Activated T-helper 2 cell treated with anti-CD3 and anti-CD28 coated beads, Interferon-gamma antibody, Interleukin-2, Interleukin-4, amounts not matched to agents 10 μg/mL and 5 μg/mL and 100 μg/mL, durations not matched to agents 14 hours and 24 hours and 36 hours (primary cell): ENCODE measurements around the gene ZNF346. TPM values are rescaled to one million over a fixed set of nuclear protein-coding genes. Genes with fewer than 3 reads are reported as not detected.

Experiments
- DNase-seq: peaks from one replicate; pipeline ENCODE4 v3.0.0; 2021; ENCODE audit warnings: low spot score
- H3K27ac Mint-ChIP-seq: one replicate; pipeline ENCODE4 v1.8.0; 2021; ENCODE audit warnings: mixed read lengths
- H3K27me3 Mint-ChIP-seq: one replicate; pipeline ENCODE4 v1.8.0; 2021; ENCODE audit warnings: low read depth, mixed read lengths
- H3K36me3 Mint-ChIP-seq: one replicate; pipeline ENCODE4 v1.8.0; 2021; ENCODE audit warnings: low read depth, mixed read lengths
- H3K4me1 Mint-ChIP-seq: one replicate; pipeline ENCODE4 v1.8.0; 2021; ENCODE audit warnings: low read depth, mixed read lengths
- H3K4me3 Mint-ChIP-seq: one replicate; pipeline ENCODE4 v1.8.0; 2021; ENCODE audit warnings: low read depth, mild to moderate bottlenecking, moderate library complexity, mixed read lengths
- H3K9me3 Mint-ChIP-seq: one replicate; pipeline ENCODE4 v1.8.0; 2021; ENCODE audit warnings: mixed read lengths
- intact Hi-C: fragments of 100-400 bp; cut with micrococcal nuclease; formaldehyde crosslinking; loops from one replicate; pipeline ENCODE4 v1.15.1; 2023
- total RNA-seq: library from RNA; stranded (reverse); gene quantifications from 2 replicates; pipeline ENCODE4 v1.2.3, GENCODE V29; 2022

ZNF346 gene
- total RNA-seq, 1 donor from 2014 or later = 26.3 TPM

GRCh38 chr5:177093803-177094202, 71.3 kb downstream of the ZNF346 start:
- DNase-seq = no peak
- H3K4me3 Mint-ChIP-seq = no peak overlapping the region
- intact Hi-C loops = no loop called here
- no peaks in the 10 kb centered on the region for H3K36me3 Mint-ChIP-seq
- no peaks in the 10 kb centered on the region for H3K4me1 Mint-ChIP-seq
- H3K27ac Mint-ChIP-seq = no peak overlapping the region
- no peaks in the 10 kb centered on the region for H3K9me3 Mint-ChIP-seq
- H3K27me3 Mint-ChIP-seq = peaks cover 3% of the 10 kb centered on the region

- Mint-ChIP-seq H3K9me3 (no peaks in the 10 kb centered on the region), H3K27me3 (no peaks in the 10 kb centered on the region), H3K4me3 (no peak overlapping the region), H3K4me1 (no peaks in the 10 kb centered on the region), H3K27ac (no peak overlapping the region), H3K36me3 (no peaks in the 10 kb centered on the region)
- intact Hi-C loops = no loop called here
- no peak for DNase-seq
Observed at GRCh38 chr5:177094224-177095087, 72.0 kb downstream of the ZNF346 start.

GRCh38 chr5:177095088-177095669, 72.7 kb downstream of the ZNF346 start:
- Mint-ChIP-seq H3K27me3 (peaks cover 2% of the 10 kb centered on the region), H3K4me1 (no peaks in the 10 kb centered on the region), H3K36me3 (no peaks in the 10 kb centered on the region), H3K4me3 (no peak overlapping the region), H3K9me3 (no peaks in the 10 kb centered on the region), H3K27ac (no peak overlapping the region)
- intact Hi-C loops = no loop called here
- DNase-seq = no peak

GRCh38 chr5:177096162-177097015, 73.9 kb downstream of the ZNF346 start:
- no peaks in the 10 kb centered on the region for H3K36me3 Mint-ChIP-seq

GRCh38 chr5:177097016-177097985, 74.8 kb downstream of the ZNF346 start:
- no peak overlapping the region for H3K4me3 Mint-ChIP-seq
- no peaks in the 10 kb centered on the region for H3K4me1 Mint-ChIP-seq
- no peaks in the 10 kb centered on the region for H3K36me3 Mint-ChIP-seq
- no peak overlapping the region for H3K27ac Mint-ChIP-seq
- peaks cover 2% of the 10 kb centered on the region for H3K27me3 Mint-ChIP-seq
- no peaks in the 10 kb centered on the region for H3K9me3 Mint-ChIP-seq
- DNase-seq = no peak
- intact Hi-C loops = no loop called here

More at GRCh38 chr5:177096162-177097015, 73.9 kb downstream of the ZNF346 start:
- Mint-ChIP-seq H3K9me3 (no peaks in the 10 kb centered on the region), H3K4me3 (no peak overlapping the region), H3K27me3 (peaks cover 2% of the 10 kb centered on the region), H3K27ac (no peak overlapping the region), H3K4me1 (no peaks in the 10 kb centered on the region)
- intact Hi-C loops = no loop called here
- no peak for DNase-seq

- intact Hi-C loops = no loop called here
- H3K27me3 Mint-ChIP-seq = peaks cover 2% of the 10 kb centered on the region
Observed at GRCh38 chr5:177098120-177098469, 75.6 kb downstream of the ZNF346 start.

GRCh38 chr5:177098470-177099141, 76.1 kb downstream of the ZNF346 start:
- peaks cover 2% of the 10 kb centered on the region for H3K27me3 Mint-ChIP-seq
- intact Hi-C loops = no loop called here
- no peak for DNase-seq
- H3K4me3 Mint-ChIP-seq = no peak overlapping the region
- H3K4me1 Mint-ChIP-seq = no peaks in the 10 kb centered on the region
- H3K27ac Mint-ChIP-seq = no peak overlapping the region
- no peaks in the 10 kb centered on the region for H3K9me3 Mint-ChIP-seq
- H3K36me3 Mint-ChIP-seq = no peaks in the 10 kb centered on the region

More at GRCh38 chr5:177098120-177098469, 75.6 kb downstream of the ZNF346 start:
- H3K36me3 Mint-ChIP-seq = no peaks in the 10 kb centered on the region
- no peaks in the 10 kb centered on the region for H3K4me1 Mint-ChIP-seq
- no peak overlapping the region for H3K27ac Mint-ChIP-seq
- no peak for DNase-seq
- H3K4me3 Mint-ChIP-seq = no peak overlapping the region
- H3K9me3 Mint-ChIP-seq = no peaks in the 10 kb centered on the region

GRCh38 chr5:177099422-177100093, 77.1 kb downstream of the ZNF346 start:
- H3K36me3 Mint-ChIP-seq = no peaks in the 10 kb centered on the region
- H3K9me3 Mint-ChIP-seq = no peaks in the 10 kb centered on the region
- H3K27ac Mint-ChIP-seq = no peak overlapping the region
- no peak overlapping the region for H3K4me3 Mint-ChIP-seq
- H3K4me1 Mint-ChIP-seq = no peaks in the 10 kb centered on the region
- intact Hi-C loops = no loop called here
- peaks cover 2% of the 10 kb centered on the region for H3K27me3 Mint-ChIP-seq
- no peak for DNase-seq

GRCh38 chr5:177100714-177101121, 78.2 kb downstream of the ZNF346 start:
- H3K4me1 Mint-ChIP-seq = no peaks in the 10 kb centered on the region
- DNase-seq = no peak
- intact Hi-C loops = no loop called here
- H3K27ac Mint-ChIP-seq = no peak overlapping the region
- H3K36me3 Mint-ChIP-seq = no peaks in the 10 kb centered on the region
- peaks cover 2% of the 10 kb centered on the region for H3K27me3 Mint-ChIP-seq
- H3K9me3 Mint-ChIP-seq = no peaks in the 10 kb centered on the region
- H3K4me3 Mint-ChIP-seq = no peak overlapping the region

- no peak overlapping the region for H3K4me3 Mint-ChIP-seq
- no peak overlapping the region for H3K27ac Mint-ChIP-seq
- no peaks in the 10 kb centered on the region for H3K9me3 Mint-ChIP-seq
- no peaks in the 10 kb centered on the region for H3K36me3 Mint-ChIP-seq
- intact Hi-C loops = no loop called here
- no peaks in the 10 kb centered on the region for H3K4me1 Mint-ChIP-seq
- no peak for DNase-seq
- peaks cover 2% of the 10 kb centered on the region for H3K27me3 Mint-ChIP-seq
Observed at GRCh38 chr5:177103523-177104253, 81.2 kb downstream of the ZNF346 start.
